NCI-H1092 (cell line): ENCODE data around the gene MYBBP1A.

Source experiments
- DNase-seq: peaks from one replicate; lab custom pipeline; 2025; lab: John Stamatoyannopoulos, UW

The MYBBP1A gene

DNA sequence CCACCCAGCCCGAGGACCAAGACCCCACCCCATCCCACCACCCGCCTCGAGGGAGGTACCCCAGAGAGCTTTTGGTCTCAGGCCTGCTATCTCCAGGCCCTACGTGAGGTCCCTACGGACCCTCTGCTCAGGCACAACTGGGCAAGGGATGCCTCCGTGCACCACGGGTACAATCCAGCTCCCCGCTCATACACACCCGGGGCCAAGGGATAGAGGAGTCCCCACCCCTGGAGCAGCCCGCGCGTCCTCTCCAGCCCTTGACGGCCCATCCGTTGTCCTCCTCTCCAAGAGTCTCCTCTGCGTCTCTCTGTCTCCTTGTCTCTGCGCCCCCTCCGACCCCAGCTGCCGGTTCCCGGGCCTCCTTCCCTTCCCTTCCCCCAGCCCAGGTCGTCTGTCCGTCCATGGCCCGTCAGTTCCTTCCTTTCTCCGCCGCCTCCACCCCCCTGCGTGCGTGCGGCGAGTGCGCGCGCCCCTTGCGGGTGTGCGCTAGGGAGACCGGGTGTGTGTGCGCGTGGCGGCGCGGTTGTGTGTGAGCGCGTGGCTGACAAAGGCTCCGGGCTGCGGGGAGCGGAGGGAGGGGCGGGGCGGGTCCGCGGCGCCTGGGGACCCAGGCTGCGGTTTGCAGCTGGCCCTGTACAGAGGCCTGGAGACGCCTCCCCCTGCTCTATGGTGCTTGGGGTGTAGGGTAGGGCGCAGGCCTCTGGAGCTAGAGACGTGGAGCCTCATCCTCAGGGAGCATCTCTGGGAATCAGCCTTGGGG lies 55.6 kb downstream of the MYBBP1A start:
- no peak for DNase-seq

DNA sequence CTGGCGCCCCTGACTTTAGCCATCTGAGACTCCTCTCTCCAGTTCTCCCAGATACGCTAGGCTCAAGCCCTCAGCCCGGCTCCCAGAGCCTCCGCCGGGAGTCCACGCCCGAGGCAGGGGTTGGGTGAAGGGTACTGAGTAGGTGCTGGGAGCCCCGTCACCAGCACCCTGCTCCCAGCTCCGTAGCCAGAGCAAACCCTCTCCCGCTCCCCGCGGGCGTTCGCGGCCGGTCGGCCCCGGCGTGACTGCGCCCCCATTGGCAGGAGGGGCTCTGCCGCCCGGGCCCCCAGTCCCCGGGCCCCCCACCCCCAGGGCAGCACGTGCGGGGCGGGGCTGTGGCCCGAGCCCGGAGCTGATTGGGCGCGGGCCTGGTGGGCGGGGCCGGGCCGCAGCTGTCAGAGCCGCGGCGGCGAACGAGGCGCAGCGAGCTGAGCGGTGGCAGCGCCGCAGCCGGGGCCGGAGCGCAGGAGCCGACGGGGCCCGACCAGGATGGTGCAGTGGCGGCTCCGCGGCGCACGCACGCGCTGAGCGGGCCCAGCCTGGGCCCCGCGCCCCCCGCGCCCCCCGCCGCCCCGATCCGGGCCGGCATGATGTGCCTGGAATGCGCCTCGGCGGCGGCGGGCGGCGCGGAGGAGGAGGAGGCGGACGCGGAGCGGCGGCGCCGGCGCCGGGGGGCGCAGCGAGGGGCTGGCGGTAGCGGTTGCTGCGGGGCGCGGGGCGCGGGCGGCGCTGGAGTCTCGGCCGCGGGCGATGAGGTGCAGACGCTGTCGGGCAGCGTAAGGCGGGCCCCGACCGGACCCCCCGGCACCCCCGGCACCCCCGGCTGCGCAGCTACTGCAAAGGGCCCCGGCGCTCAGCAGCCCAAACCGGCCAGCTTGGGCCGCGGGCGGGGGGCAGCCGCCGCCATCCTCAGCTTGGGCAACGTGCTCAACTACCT lies 56.5 kb downstream of the MYBBP1A start, which contains the start of gene SPNS2:
SPNS2 (plus strand) TSS at position 421 of the 937 bp plus-strand sequence; CDS start at position 588, 167 bp downstream.
- DNase-seq = peak; percentile 28

DNA sequence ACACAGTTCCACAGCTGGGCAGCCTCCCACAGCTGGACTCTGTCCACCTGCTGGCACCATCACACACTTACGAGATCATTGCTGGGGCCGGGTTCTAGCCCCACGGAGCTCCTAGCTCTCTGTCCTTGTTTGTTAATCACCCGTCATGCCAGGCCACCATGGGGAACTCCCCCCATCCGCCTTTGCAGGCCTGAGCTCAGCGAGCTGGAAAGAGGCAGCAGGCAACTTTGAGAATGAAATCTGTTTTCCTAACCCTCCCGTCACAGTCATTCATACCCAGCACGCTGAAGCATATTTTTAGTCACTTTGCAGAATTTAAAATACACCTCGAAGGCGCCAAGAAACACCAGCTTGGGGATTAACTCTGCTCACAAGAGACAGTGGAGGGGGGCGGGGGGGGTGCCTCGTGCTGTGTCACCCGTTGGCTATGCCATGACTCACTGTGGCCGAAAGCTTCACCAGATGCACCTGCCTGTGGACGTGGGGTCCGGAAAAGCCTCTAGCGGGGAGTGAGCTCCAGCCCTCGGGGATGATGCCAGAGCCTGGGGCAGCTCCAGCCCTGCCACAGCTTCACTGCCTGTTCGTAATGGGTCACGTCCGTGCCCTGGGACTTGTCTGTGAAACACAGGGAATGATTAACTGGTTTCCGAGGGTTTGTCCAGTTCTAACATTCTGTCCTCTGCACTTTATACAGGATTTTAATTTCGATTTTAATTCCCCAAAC lies 57.9 kb downstream of the MYBBP1A start:
- no peak for DNase-seq

DNA sequence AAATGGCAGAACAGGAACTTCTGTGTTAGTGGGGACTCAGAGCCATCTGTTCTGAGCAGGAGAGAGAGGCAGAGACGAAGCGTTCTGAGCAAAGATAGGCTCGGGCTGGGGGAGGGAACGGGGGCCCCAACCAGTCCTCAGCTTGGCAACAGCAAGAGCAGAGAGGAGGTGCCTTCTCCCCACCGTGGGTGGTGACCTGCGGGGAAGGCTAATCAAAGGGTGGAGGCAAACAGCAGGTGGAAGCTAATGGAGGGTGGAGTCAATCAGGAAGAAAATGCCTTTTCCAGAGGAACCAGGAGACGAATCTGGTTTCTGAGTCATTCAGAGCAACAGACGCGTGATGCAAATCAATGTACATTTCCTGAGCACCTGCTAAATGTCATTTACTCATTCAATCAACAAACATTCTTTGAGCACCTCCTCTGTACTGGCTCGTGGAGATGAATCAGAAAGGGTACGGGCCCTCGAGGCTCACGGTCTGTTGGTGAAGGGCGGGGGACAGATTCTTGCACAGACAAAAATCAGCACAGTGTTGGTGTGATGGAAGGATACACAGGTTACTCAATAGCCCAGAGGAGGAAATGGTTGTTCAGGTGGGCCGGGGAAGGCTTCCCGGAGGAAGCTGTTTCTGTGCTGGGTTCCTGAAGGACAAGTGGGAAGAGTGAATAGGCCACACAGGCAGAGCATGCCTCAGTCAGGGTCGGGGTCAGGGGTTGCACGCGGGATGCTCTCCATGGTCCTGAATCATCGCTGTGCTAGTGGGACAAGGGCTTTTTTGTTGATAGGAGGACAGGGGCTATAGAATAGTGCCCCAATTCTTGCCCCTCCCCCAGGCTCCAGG lies 62.2 kb downstream of the MYBBP1A start:
- DNase-seq = no peak

DNA sequence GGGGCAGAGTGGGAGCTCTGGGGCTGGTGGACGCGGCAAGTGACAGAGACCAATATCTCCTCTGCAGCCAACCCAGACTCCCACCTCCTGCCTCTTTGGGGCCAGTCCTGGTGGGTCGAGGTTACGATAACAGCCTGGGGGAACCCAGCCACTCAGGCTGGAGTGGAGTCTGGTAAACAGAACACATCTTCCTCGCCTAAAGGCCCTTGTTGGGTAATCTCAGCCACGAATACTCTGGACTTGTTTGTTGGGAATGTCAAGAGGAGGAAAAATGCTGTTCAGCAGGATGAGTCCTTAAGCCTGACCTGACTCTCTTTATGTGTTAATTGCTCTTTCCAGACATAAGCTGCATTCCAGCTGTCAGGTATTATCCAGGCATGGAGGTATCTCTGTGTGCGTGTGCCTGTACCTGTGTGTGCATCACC lies 64.5 kb downstream of the MYBBP1A start:
- no peak for DNase-seq

DNA sequence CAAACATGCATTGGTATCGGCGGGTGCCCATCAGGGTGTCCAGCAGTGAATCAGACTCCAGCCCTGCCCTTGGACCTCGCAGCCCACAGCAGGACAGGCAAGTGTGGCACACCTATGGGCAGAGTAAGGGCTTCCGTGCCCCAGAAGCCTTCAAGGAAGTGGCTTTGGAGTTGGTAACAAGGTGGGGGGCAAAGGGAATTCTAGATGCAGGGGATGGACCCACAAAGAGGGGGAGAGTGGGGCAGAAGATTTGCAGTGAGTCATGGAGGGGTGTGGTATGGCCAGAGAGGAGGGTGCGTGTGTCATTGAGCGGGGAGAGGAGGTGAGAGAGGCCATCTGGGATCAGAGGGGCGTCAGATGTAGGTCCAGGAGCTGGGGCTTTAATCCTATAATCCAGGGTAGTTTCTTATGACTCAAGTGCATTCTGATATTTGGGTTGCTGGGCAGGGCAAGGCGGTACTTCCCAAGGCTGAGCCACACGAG lies 65.0 kb downstream of the MYBBP1A start:
- DNase-seq = no peak

DNA sequence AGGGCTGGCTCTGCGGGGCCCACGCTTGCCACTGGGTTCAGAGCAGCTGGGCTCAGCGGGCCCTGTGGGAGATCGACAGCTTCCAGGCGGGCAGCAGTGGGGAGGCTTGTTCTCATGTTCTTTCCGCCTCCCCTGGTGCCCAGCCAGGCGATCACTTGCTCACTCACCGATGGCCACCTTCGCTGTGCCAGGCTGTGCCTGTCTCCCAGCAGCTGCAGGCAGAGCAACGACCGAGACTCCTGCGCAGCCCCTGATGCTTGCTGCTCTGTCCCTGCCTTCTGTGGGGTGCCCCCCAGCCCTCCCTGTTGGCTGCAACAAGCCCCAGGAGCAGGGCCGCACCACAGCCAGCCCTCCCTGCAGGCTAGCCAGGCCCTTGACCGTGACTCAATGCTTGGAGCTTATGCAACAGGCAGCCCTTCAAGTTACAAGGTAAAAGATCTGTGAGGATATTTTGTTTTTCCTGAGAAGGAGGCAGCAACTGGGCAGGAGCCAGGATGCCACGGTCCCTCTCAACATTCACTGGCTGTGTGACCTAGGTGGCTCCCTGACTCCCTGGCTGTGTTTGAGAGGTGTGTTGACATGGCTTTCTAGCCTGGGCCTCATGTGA lies 66.1 kb downstream of the MYBBP1A start:
- no peak for DNase-seq
